ENCODE measurements around the gene RAP1B. TPM values are rescaled to one million over a fixed set of nuclear protein-coding genes. Genes with fewer than 3 reads are reported as not detected.

Gene RAP1B
- total RNA-seq, 2 experiments from 2014 or later, result 170 TPM

GRCh38 chr12:68585966-68586365 is 24.7 kb upstream of the RAP1B start:
- peaks cover 10% of the 10 kb centered on the region for H3K36me3 Mint-ChIP-seq (ENCODE audit: low read depth)
- no peak for DNase-seq
- H3K27ac Mint-ChIP-seq, result no peak overlapping the region
- intact Hi-C loops (cut with micrococcal nuclease), result loop anchor here (2.0 kb wide), 3 partner anchors 47 to 105 kb away; no protein-coding TSS in a partner anchor
- H3K9me3 Mint-ChIP-seq, result peaks cover 10% of the 10 kb centered on the region
- no peaks in the 10 kb centered on the region for H3K27me3 Mint-ChIP-seq (ENCODE audit: low read depth)
- H3K4me1 Mint-ChIP-seq (ENCODE audit: low read depth), result peaks cover 41% of the 10 kb centered on the region
- no peak overlapping the region for H3K4me3 Mint-ChIP-seq
- CTCF ChIA-PET, result interaction anchor here (0.8 to 1.7 kb wide), 4 partner anchors 9 to 230 kb away, joined by 3 to 10 read pairs (median 4); no protein-coding TSS in a partner anchor

GRCh38 chr12:68587448-68587873 is 23.2 kb upstream of the RAP1B start:
- DNase-seq, result peak; percentile 81
- Mint-ChIP-seq H3K36me3 (ENCODE audit: low read depth) (peaks cover 10% of the 10 kb centered on the region), H3K4me1 (ENCODE audit: low read depth) (peaks cover 55% of the 10 kb centered on the region), H3K27ac (peak overlapping the region; percentile 27), H3K4me3 (no peak overlapping the region), H3K9me3 (peaks cover 11% of the 10 kb centered on the region), H3K27me3 (ENCODE audit: low read depth) (no peaks in the 10 kb centered on the region)
- CTCF ChIA-PET, result interaction anchor here (0.6 to 1.7 kb wide), 6 partner anchors 8 to 746 kb away, joined by 3 to 5 read pairs (median 4); no protein-coding TSS in a partner anchor
- intact Hi-C loops (cut with micrococcal nuclease), result loop anchor here (1.0 to 2.0 kb wide), 5 partner anchors 23 to 136 kb away; partner anchors contain the start of gene RAP1B

- no peaks in the 10 kb centered on the region for H3K27me3 Mint-ChIP-seq (ENCODE audit: low read depth)
- H3K36me3 Mint-ChIP-seq (ENCODE audit: low read depth), result peaks cover 10% of the 10 kb centered on the region
- H3K9me3 Mint-ChIP-seq, result peaks cover 11% of the 10 kb centered on the region
- CTCF ChIA-PET, result no interaction called here
- intact Hi-C loops (cut with micrococcal nuclease), result loop anchor here (1.0 kb wide), 1 partner anchor 9 kb away; no protein-coding TSS in a partner anchor
- DNase-seq, result no peak
- peaks cover 55% of the 10 kb centered on the region for H3K4me1 Mint-ChIP-seq (ENCODE audit: low read depth)
- peak overlapping the region; percentile 8 for H3K27ac Mint-ChIP-seq
- no peak overlapping the region for H3K4me3 Mint-ChIP-seq
Measured at GRCh38 chr12:68589194-68589593, 21.5 kb upstream of the RAP1B start.

- Mint-ChIP-seq H3K4me1 (ENCODE audit: low read depth) (peaks cover 58% of the 10 kb centered on the region), H3K9me3 (peaks cover 11% of the 10 kb centered on the region), H3K27me3 (ENCODE audit: low read depth) (no peaks in the 10 kb centered on the region), H3K4me3 (peak overlapping the region; percentile 53), H3K27ac (peak overlapping the region; percentile 71), H3K36me3 (ENCODE audit: low read depth) (peaks cover 10% of the 10 kb centered on the region)
- peak; percentile 51 for DNase-seq
- CTCF ChIA-PET, result interaction anchor here (0.5 to 2.5 kb wide), 2 partner anchors 9 to 13 kb away, joined by 4 to 9 read pairs; no protein-coding TSS in a partner anchor
- intact Hi-C loops (cut with micrococcal nuclease), result no loop called here
Measured at GRCh38 chr12:68591734-68592418, 18.8 kb upstream of the RAP1B start.

GRCh38 chr12:68595241-68595640 is 15.5 kb upstream of the RAP1B start:
- intact Hi-C loops (cut with micrococcal nuclease), result no loop called here
- H3K27me3 Mint-ChIP-seq (ENCODE audit: low read depth), result no peaks in the 10 kb centered on the region
- peaks cover 1% of the 10 kb centered on the region for H3K9me3 Mint-ChIP-seq
- peaks cover 64% of the 10 kb centered on the region for H3K4me1 Mint-ChIP-seq (ENCODE audit: low read depth)
- H3K4me3 Mint-ChIP-seq, result no peak overlapping the region
- DNase-seq, result no peak
- H3K36me3 Mint-ChIP-seq (ENCODE audit: low read depth), result no peaks in the 10 kb centered on the region
- H3K27ac Mint-ChIP-seq, result no peak overlapping the region
- CTCF ChIA-PET, result interaction anchor here (0.6 to 1.2 kb wide), 2 partner anchors 9 to 479 kb away, joined by 4 to 5 read pairs; no protein-coding TSS in a partner anchor

- H3K27me3 Mint-ChIP-seq (ENCODE audit: low read depth), result no peaks in the 10 kb centered on the region
- H3K9me3 Mint-ChIP-seq, result no peaks in the 10 kb centered on the region
- intact Hi-C loops (cut with micrococcal nuclease), result no loop called here
- no peaks in the 10 kb centered on the region for H3K36me3 Mint-ChIP-seq (ENCODE audit: low read depth)
- H3K4me3 Mint-ChIP-seq, result no peak overlapping the region
- no peak overlapping the region for H3K27ac Mint-ChIP-seq
- DNase-seq, result no peak
- H3K4me1 Mint-ChIP-seq (ENCODE audit: low read depth), result peaks cover 35% of the 10 kb centered on the region
- CTCF ChIA-PET, result no interaction called here
Measured at GRCh38 chr12:68601767-68602166, 8.9 kb upstream of the RAP1B start.

- no peaks in the 10 kb centered on the region for H3K36me3 Mint-ChIP-seq (ENCODE audit: low read depth)
- CTCF ChIA-PET, result no interaction called here
- no peak overlapping the region for H3K27ac Mint-ChIP-seq
- no peak for DNase-seq
- H3K4me3 Mint-ChIP-seq, result no peak overlapping the region
- H3K27me3 Mint-ChIP-seq (ENCODE audit: low read depth), result no peaks in the 10 kb centered on the region
- H3K9me3 Mint-ChIP-seq, result no peaks in the 10 kb centered on the region
- intact Hi-C loops (cut with micrococcal nuclease), result no loop called here
- peaks cover 33% of the 10 kb centered on the region for H3K4me1 Mint-ChIP-seq (ENCODE audit: low read depth)
Measured at GRCh38 chr12:68602720-68603119, 8.0 kb upstream of the RAP1B start.

- CTCF ChIA-PET, result interaction anchor here (0.6 to 1.0 kb wide), 2 partner anchors 22 to 28 kb away, joined by 3 to 5 read pairs; no protein-coding TSS in a partner anchor
- H3K36me3 Mint-ChIP-seq (ENCODE audit: low read depth), result peaks cover 12% of the 10 kb centered on the region
- no peak for DNase-seq
- intact Hi-C loops (cut with micrococcal nuclease), result no loop called here
- H3K4me3 Mint-ChIP-seq, result no peak overlapping the region
- no peaks in the 10 kb centered on the region for H3K27me3 Mint-ChIP-seq (ENCODE audit: low read depth)
- peaks cover 19% of the 10 kb centered on the region for H3K4me1 Mint-ChIP-seq (ENCODE audit: low read depth)
- H3K9me3 Mint-ChIP-seq, result no peaks in the 10 kb centered on the region
- H3K27ac Mint-ChIP-seq, result no peak overlapping the region
Measured at GRCh38 chr12:68608191-68608590, 2.5 kb upstream of the RAP1B start.

GRCh38 chr12:68609998-68610369 is 715 bp upstream of the RAP1B start:
- CTCF ChIA-PET, result interaction anchor here (0.7 kb wide), 1 partner anchor 496 kb away, joined by 5 read pairs; no protein-coding TSS in a partner anchor
- Mint-ChIP-seq H3K27me3 (ENCODE audit: low read depth) (no peaks in the 10 kb centered on the region), H3K4me3 (peak overlapping the region; percentile 89), H3K27ac (peak overlapping the region; percentile 95), H3K9me3 (no peaks in the 10 kb centered on the region), H3K36me3 (ENCODE audit: low read depth) (peaks cover 26% of the 10 kb centered on the region), H3K4me1 (ENCODE audit: low read depth) (peaks cover 33% of the 10 kb centered on the region)
- intact Hi-C loops (cut with micrococcal nuclease), result loop anchor here (1.0 to 10.0 kb wide), 10 partner anchors 11 to 565 kb away; partner anchors contain the start of genes MDM1 and MDM2
- peak; percentile 64 for DNase-seq

- Mint-ChIP-seq H3K36me3 (ENCODE audit: low read depth) (peaks cover 33% of the 10 kb centered on the region), H3K27ac (peak overlapping the region; percentile 98), H3K27me3 (ENCODE audit: low read depth) (no peaks in the 10 kb centered on the region), H3K4me3 (peak overlapping the region; percentile 91), H3K9me3 (no peaks in the 10 kb centered on the region), H3K4me1 (ENCODE audit: low read depth) (peaks cover 44% of the 10 kb centered on the region)
- CTCF ChIA-PET, result no interaction called here
- DNase-seq, result peak; percentile 58
- intact Hi-C loops (cut with micrococcal nuclease), result loop anchor here (2.0 to 10.0 kb wide), 4 partner anchors 351 to 566 kb away; no protein-coding TSS in a partner anchor
Measured at GRCh38 chr12:68611094-68611805, 551 bp downstream of the RAP1B start.

- DNase-seq, result no peak
- no peaks in the 10 kb centered on the region for H3K27me3 Mint-ChIP-seq (ENCODE audit: low read depth)
- H3K36me3 Mint-ChIP-seq (ENCODE audit: low read depth), result peaks cover 33% of the 10 kb centered on the region
- H3K9me3 Mint-ChIP-seq, result no peaks in the 10 kb centered on the region
- CTCF ChIA-PET, result interaction anchor here (0.9 kb wide), 1 partner anchor 163 kb away, joined by 3 read pairs; no protein-coding TSS in a partner anchor
- peak overlapping the region; percentile 98 for H3K27ac Mint-ChIP-seq
- intact Hi-C loops (cut with micrococcal nuclease), result loop anchor here (1.0 to 10.0 kb wide), 14 partner anchors 29 to 567 kb away; partner anchors contain the start of genes NUP107 and SLC35E3
- H3K4me1 Mint-ChIP-seq (ENCODE audit: low read depth), result peaks cover 49% of the 10 kb centered on the region
- peak overlapping the region; percentile 91 for H3K4me3 Mint-ChIP-seq
Measured at GRCh38 chr12:68611806-68612160, 1.1 kb downstream of the RAP1B start.

- Mint-ChIP-seq H3K4me1 (ENCODE audit: low read depth) (peaks cover 51% of the 10 kb centered on the region), H3K36me3 (ENCODE audit: low read depth) (peaks cover 33% of the 10 kb centered on the region), H3K27ac (peak overlapping the region; percentile 98), H3K4me3 (peak overlapping the region; percentile 91), H3K27me3 (ENCODE audit: low read depth) (no peaks in the 10 kb centered on the region), H3K9me3 (no peaks in the 10 kb centered on the region)
- intact Hi-C loops (cut with micrococcal nuclease), result loop anchor here (1.0 to 10.0 kb wide), 13 partner anchors 29 to 567 kb away; partner anchors contain the start of genes NUP107 and SLC35E3
- no peak for DNase-seq
- CTCF ChIA-PET, result interaction anchor here (0.6 to 1.0 kb wide), 5 partner anchors 14 to 239 kb away, joined by 3 to 4 read pairs (median 3); no protein-coding TSS in a partner anchor
Measured at GRCh38 chr12:68612202-68612601, 1.5 kb downstream of the RAP1B start.

Data from activated naive CD4-positive, alpha-beta T cell treated with anti-CD3 and anti-CD28 coated beads for 36 hours (primary cell).